ENCODE data around the gene KRTAP10-12. TPM values are rescaled to one million over a fixed set of nuclear protein-coding genes. Genes with fewer than 3 reads are reported as not detected.

Gene KRTAP10-12
- total RNA-seq, 1 donor, result not detected

GRCh38 chr21:44714905-44715304 is 17.9 kb downstream of the KRTAP10-12 start:
- H3K4me3 ChIP-seq (ENCODE audit: insufficient read depth, low read length), result no peak overlapping the region
- no peak overlapping the region for H3K4me2 ChIP-seq (ENCODE audit: insufficient read depth, low read length)
- no peak overlapping the region for H3K27ac ChIP-seq (ENCODE audit: low read depth, low read length)
- peaks cover 65% of the 10 kb centered on the region for H3K27me3 ChIP-seq (ENCODE audit: insufficient read depth, low read length)
- H2AFZ ChIP-seq (ENCODE audit: low read length), result no peak overlapping the region
- DNase-seq (ENCODE audit: insufficient read length, low spot score, missing footprints), result peak; percentile 30
- TF ChIP-seq, protein P1, sequence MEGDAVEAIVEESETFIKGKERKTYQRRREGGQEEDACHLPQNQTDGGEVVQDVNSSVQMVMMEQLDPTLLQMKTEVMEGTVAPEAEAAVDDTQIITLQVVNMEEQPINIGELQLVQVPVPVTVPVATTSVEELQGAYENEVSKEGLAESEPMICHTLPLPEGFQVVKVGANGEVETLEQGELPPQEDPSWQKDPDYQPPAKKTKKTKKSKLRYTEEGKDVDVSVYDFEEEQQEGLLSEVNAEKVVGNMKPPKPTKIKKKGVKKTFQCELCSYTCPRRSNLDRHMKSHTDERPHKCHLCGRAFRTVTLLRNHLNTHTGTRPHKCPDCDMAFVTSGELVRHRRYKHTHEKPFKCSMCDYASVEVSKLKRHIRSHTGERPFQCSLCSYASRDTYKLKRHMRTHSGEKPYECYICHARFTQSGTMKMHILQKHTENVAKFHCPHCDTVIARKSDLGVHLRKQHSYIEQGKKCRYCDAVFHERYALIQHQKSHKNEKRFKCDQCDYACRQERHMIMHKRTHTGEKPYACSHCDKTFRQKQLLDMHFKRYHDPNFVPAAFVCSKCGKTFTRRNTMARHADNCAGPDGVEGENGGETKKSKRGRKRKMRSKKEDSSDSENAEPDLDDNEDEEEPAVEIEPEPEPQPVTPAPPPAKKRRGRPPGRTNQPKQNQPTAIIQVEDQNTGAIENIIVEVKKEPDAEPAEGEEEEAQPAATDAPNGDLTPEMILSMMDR (IDR thresholded peaks at IDR 0.05; ENCODE audit: extremely low read depth, low read depth, low read length), result no peak
- no peaks in the 10 kb centered on the region for H3K4me1 ChIP-seq (ENCODE audit: insufficient read depth, low read length)
- H3K9me3 ChIP-seq (ENCODE audit: low read depth, low read length), result no peaks in the 10 kb centered on the region
- no peaks in the 10 kb centered on the region for H4K20me1 ChIP-seq (ENCODE audit: insufficient read depth, low read length)
- no peaks in the 10 kb centered on the region for H3K36me3 ChIP-seq (ENCODE audit: insufficient read depth, low read length)
- no peaks in the 10 kb centered on the region for H3K79me2 ChIP-seq (ENCODE audit: insufficient read depth, low read length)

DNA sequence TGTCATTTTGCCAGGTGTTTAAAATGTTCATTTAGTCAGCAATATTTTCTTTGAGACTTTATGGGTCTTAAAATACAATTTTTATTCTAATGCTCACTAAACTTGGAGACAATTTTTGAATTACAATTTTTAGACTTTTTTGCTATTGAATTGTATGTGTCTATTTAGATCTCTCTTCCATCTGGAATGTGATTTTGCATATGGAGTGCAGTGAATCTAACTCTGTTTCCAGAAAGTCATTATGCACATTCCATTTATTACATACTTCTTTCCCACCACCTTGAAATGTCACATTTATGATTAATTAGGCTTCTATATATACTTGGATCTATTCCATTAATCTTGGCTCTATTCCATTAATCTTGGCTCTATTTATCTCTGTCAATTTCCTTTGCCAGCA is 20.0 kb downstream of the KRTAP10-12 start:
- DNase-seq (ENCODE audit: insufficient read length, low spot score, missing footprints), result no peak
- Histone ChIP-seq H3K27me3 (ENCODE audit: insufficient read depth, low read length) (peaks cover 49% of the 10 kb centered on the region), H4K20me1 (ENCODE audit: insufficient read depth, low read length) (no peaks in the 10 kb centered on the region), H3K4me3 (ENCODE audit: insufficient read depth, low read length) (no peak overlapping the region), H3K36me3 (ENCODE audit: insufficient read depth, low read length) (no peaks in the 10 kb centered on the region), H3K9me3 (ENCODE audit: low read depth, low read length) (no peaks in the 10 kb centered on the region), H2AFZ (ENCODE audit: low read length) (no peak overlapping the region), H3K27ac (ENCODE audit: low read depth, low read length) (no peak overlapping the region), H3K79me2 (ENCODE audit: insufficient read depth, low read length) (no peaks in the 10 kb centered on the region), H3K4me1 (ENCODE audit: insufficient read depth, low read length) (no peaks in the 10 kb centered on the region), H3K4me2 (ENCODE audit: insufficient read depth, low read length) (no peak overlapping the region)
- TF ChIP-seq, protein P1 (IDR thresholded peaks at IDR 0.05; ENCODE audit: extremely low read depth, low read depth, low read length), result no peak

- Histone ChIP-seq H2AFZ (ENCODE audit: low read length) (no peak overlapping the region), H3K4me1 (ENCODE audit: insufficient read depth, low read length) (no peaks in the 10 kb centered on the region), H3K4me3 (ENCODE audit: insufficient read depth, low read length) (no peak overlapping the region), H3K27me3 (ENCODE audit: insufficient read depth, low read length) (peaks cover 46% of the 10 kb centered on the region), H3K9me3 (ENCODE audit: low read depth, low read length) (no peaks in the 10 kb centered on the region), H3K27ac (ENCODE audit: low read depth, low read length) (no peak overlapping the region), H4K20me1 (ENCODE audit: insufficient read depth, low read length) (no peaks in the 10 kb centered on the region), H3K4me2 (ENCODE audit: insufficient read depth, low read length) (no peak overlapping the region), H3K79me2 (ENCODE audit: insufficient read depth, low read length) (no peaks in the 10 kb centered on the region), H3K36me3 (ENCODE audit: insufficient read depth, low read length) (no peaks in the 10 kb centered on the region)
- no peak for DNase-seq (ENCODE audit: insufficient read length, low spot score, missing footprints)
- TF ChIP-seq, protein P1 (IDR thresholded peaks at IDR 0.05; ENCODE audit: extremely low read depth, low read depth, low read length), result no peak
Measured at GRCh38 chr21:44718093-44718492, 21.1 kb downstream of the KRTAP10-12 start.

- H3K9me3 ChIP-seq (ENCODE audit: low read depth, low read length), result no peaks in the 10 kb centered on the region
- H4K20me1 ChIP-seq (ENCODE audit: insufficient read depth, low read length), result no peaks in the 10 kb centered on the region
- TF ChIP-seq, protein P1 (IDR thresholded peaks at IDR 0.05; ENCODE audit: extremely low read depth, low read depth, low read length), result no peak
- no peak overlapping the region for H3K27ac ChIP-seq (ENCODE audit: low read depth, low read length)
- no peak overlapping the region for H3K4me2 ChIP-seq (ENCODE audit: insufficient read depth, low read length)
- no peaks in the 10 kb centered on the region for H3K4me1 ChIP-seq (ENCODE audit: insufficient read depth, low read length)
- no peaks in the 10 kb centered on the region for H3K79me2 ChIP-seq (ENCODE audit: insufficient read depth, low read length)
- DNase-seq (ENCODE audit: insufficient read length, low spot score, missing footprints), result peak; percentile 30
- no peak overlapping the region for H3K4me3 ChIP-seq (ENCODE audit: insufficient read depth, low read length)
- H3K27me3 ChIP-seq (ENCODE audit: insufficient read depth, low read length), result peaks cover 46% of the 10 kb centered on the region
- no peak overlapping the region for H2AFZ ChIP-seq (ENCODE audit: low read length)
- H3K36me3 ChIP-seq (ENCODE audit: insufficient read depth, low read length), result no peaks in the 10 kb centered on the region
Measured at GRCh38 chr21:44718571-44718970, 21.6 kb downstream of the KRTAP10-12 start.
